Nephron progenitor cell (in vitro differentiated cells): Measurements from ENCODE around the gene ARHGAP21.

Source experiments
- DNase-seq: peaks from one replicate; pipeline ENCODE4 v3.0.0; 2021
- H3K27ac Mint-ChIP-seq: 2 replicates; pipeline ENCODE4 v1.8.0; 2021; ENCODE audit warnings: mild to moderate bottlenecking, moderate library complexity, mixed read lengths
- H3K27me3 Mint-ChIP-seq: 2 replicates; pipeline ENCODE4 v1.8.0; 2021; ENCODE audit warnings: mild to moderate bottlenecking, low read depth, mixed read lengths; ENCODE audit not compliant: poor library complexity
- H3K36me3 Mint-ChIP-seq: 2 replicates; pipeline ENCODE4 v1.8.0; 2021; ENCODE audit warnings: low read depth, mixed read lengths
- H3K4me1 Mint-ChIP-seq: 2 replicates; pipeline ENCODE4 v1.8.0; 2021; ENCODE audit warnings: mixed read lengths
- H3K4me3 Mint-ChIP-seq: 2 replicates; pipeline ENCODE4 v1.8.0; 2021; ENCODE audit warnings: mild to moderate bottlenecking, moderate library complexity, mixed read lengths
- H3K9me3 Mint-ChIP-seq: 2 replicates; pipeline ENCODE4 v1.8.0; 2021; ENCODE audit warnings: mild to moderate bottlenecking, moderate library complexity, mixed read lengths
- TF ChIP-seq, protein P1 (sequence below): fragments of 200-600 bp; sonication (generic); IDR thresholded peaks from 2 replicates; pipeline ENCODE4 v1.5.0; 2021; ENCODE audit warnings: antibody characterized with exemption

The ARHGAP21 gene

GRCh38 chr10:24756283-24756682 lies 32.6 kb upstream of the ARHGAP21 start:
- TF ChIP-seq, protein P1, sequence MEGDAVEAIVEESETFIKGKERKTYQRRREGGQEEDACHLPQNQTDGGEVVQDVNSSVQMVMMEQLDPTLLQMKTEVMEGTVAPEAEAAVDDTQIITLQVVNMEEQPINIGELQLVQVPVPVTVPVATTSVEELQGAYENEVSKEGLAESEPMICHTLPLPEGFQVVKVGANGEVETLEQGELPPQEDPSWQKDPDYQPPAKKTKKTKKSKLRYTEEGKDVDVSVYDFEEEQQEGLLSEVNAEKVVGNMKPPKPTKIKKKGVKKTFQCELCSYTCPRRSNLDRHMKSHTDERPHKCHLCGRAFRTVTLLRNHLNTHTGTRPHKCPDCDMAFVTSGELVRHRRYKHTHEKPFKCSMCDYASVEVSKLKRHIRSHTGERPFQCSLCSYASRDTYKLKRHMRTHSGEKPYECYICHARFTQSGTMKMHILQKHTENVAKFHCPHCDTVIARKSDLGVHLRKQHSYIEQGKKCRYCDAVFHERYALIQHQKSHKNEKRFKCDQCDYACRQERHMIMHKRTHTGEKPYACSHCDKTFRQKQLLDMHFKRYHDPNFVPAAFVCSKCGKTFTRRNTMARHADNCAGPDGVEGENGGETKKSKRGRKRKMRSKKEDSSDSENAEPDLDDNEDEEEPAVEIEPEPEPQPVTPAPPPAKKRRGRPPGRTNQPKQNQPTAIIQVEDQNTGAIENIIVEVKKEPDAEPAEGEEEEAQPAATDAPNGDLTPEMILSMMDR: no peak
- no peaks in the 10 kb centered on the region for H3K9me3 Mint-ChIP-seq
- no peak overlapping the region for H3K4me3 Mint-ChIP-seq
- H3K4me1 Mint-ChIP-seq: no peaks in the 10 kb centered on the region
- H3K36me3 Mint-ChIP-seq: no peaks in the 10 kb centered on the region
- no peak overlapping the region for H3K27ac Mint-ChIP-seq
- no peaks in the 10 kb centered on the region for H3K27me3 Mint-ChIP-seq
- DNase-seq: no peak

- no peak overlapping the region for H3K27ac Mint-ChIP-seq
- no peaks in the 10 kb centered on the region for H3K4me1 Mint-ChIP-seq
- TF ChIP-seq, protein P1: no peak
- no peaks in the 10 kb centered on the region for H3K9me3 Mint-ChIP-seq
- H3K36me3 Mint-ChIP-seq: no peaks in the 10 kb centered on the region
- no peaks in the 10 kb centered on the region for H3K27me3 Mint-ChIP-seq
- H3K4me3 Mint-ChIP-seq: no peak overlapping the region
- DNase-seq: no peak
Observed at GRCh38 chr10:24751716-24752115, 28.0 kb upstream of the ARHGAP21 start.

- Mint-ChIP-seq H3K27me3 (no peaks in the 10 kb centered on the region), H3K36me3 (no peaks in the 10 kb centered on the region), H3K4me1 (no peaks in the 10 kb centered on the region), H3K27ac (no peak overlapping the region), H3K4me3 (no peak overlapping the region), H3K9me3 (no peaks in the 10 kb centered on the region)
- no peak for DNase-seq
- TF ChIP-seq, protein P1: no peak
Observed at GRCh38 chr10:24750695-24751094, 27.0 kb upstream of the ARHGAP21 start.

DNA sequence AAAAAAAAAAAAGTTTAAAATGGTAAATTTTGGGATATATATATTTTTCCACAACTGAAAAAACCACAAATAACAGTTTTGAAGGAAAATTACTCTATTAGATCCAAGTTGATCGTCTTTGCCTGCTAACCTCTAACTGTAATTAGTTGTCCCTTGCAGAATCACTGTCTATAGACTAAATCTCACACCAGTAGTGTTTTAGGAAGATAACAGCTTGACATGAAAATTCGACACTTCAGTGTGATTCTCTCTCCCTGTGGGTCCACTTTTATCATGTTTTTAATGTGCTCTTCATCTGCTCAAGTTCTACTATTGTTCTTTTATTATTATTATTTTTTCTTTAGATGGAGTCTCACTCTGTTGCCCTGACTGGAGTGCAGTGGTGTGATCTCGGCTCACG lies 24.5 kb upstream of the ARHGAP21 start:
- TF ChIP-seq, protein P1: no peak
- no peaks in the 10 kb centered on the region for H3K36me3 Mint-ChIP-seq
- H3K27ac Mint-ChIP-seq: no peak overlapping the region
- H3K9me3 Mint-ChIP-seq: no peaks in the 10 kb centered on the region
- H3K4me1 Mint-ChIP-seq: no peaks in the 10 kb centered on the region
- H3K4me3 Mint-ChIP-seq: no peak overlapping the region
- DNase-seq: no peak
- H3K27me3 Mint-ChIP-seq: no peaks in the 10 kb centered on the region

- TF ChIP-seq, protein P1: no peak
- H3K4me1 Mint-ChIP-seq: no peaks in the 10 kb centered on the region
- H3K27me3 Mint-ChIP-seq: no peaks in the 10 kb centered on the region
- no peak for DNase-seq
- no peak overlapping the region for H3K4me3 Mint-ChIP-seq
- no peak overlapping the region for H3K27ac Mint-ChIP-seq
- H3K36me3 Mint-ChIP-seq: no peaks in the 10 kb centered on the region
- peaks cover 4% of the 10 kb centered on the region for H3K9me3 Mint-ChIP-seq
Observed at GRCh38 chr10:24744946-24745345, 21.3 kb upstream of the ARHGAP21 start.

DNA sequence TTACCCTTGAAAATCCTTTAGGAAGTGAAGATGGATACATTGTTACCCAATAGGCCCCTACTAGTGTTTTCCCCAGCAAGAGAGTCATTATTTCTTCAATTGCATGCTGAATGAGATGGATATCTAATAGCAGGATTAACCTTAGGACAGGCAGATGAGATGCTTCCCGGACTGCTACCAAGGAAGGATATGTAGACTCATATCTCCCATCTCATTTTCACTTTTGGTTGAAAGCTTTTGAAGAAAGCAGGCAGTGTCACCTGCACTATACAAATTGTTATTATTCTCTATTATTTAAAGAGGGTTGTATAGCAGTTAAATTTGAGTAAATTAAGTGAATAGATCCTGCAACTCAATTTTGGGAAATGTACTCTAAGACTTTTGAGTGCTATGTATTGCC lies 17.0 kb upstream of the ARHGAP21 start:
- H3K9me3 Mint-ChIP-seq: peaks cover 8% of the 10 kb centered on the region
- no peak overlapping the region for H3K4me3 Mint-ChIP-seq
- no peaks in the 10 kb centered on the region for H3K36me3 Mint-ChIP-seq
- peaks cover 11% of the 10 kb centered on the region for H3K4me1 Mint-ChIP-seq
- H3K27ac Mint-ChIP-seq: no peak overlapping the region
- no peak for DNase-seq
- TF ChIP-seq, protein P1: no peak
- H3K27me3 Mint-ChIP-seq: peaks cover 5% of the 10 kb centered on the region
